ENCODE results near the gene GDNF.

DNA sequence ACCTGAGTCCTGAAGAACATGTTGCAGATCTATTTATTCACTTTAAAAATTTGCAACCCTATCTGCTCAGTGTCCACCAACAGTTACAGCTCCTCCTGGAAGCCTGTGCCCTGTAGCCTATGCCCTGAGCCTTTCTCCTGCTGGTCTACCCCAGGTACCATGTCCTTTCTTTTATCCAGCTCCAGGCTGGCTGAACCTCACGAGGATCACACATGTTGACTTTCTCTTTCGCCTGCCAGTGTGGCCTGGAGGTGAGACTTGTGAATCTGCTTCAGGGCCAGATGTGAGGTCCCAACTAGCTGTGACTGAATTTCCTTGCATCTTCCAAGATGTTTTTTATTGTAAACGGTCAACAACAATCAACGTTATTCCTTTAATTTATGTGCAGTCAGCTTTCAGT, 70.7 kb downstream of the GDNF start:
- TF ChIP-seq ESRRG (CRISPR knock-in tag; IDR thresholded peaks at IDR 0.05) (no peak), OSR1 (CRISPR knock-in tag; IDR thresholded peaks at IDR 0.05) (no peak), ZNF70 (CRISPR knock-in tag; IDR thresholded peaks at IDR 0.05) (no peak), ARNTL (CRISPR knock-in tag; IDR thresholded peaks at IDR 0.05; ENCODE audit: borderline replicate concordance, low read depth) (no peak), PPARA (CRISPR knock-in tag; IDR thresholded peaks at IDR 0.05; ENCODE audit: borderline replicate concordance) (no peak), SNAI2 (CRISPR knock-in tag; IDR thresholded peaks at IDR 0.05) (no peak), RARB (CRISPR knock-in tag; IDR thresholded peaks at IDR 0.05) (no peak), TOX (CRISPR knock-in tag; IDR thresholded peaks at IDR 0.05; ENCODE audit: borderline replicate concordance) (no peak)
- TF ChIP-seq, protein P1, sequence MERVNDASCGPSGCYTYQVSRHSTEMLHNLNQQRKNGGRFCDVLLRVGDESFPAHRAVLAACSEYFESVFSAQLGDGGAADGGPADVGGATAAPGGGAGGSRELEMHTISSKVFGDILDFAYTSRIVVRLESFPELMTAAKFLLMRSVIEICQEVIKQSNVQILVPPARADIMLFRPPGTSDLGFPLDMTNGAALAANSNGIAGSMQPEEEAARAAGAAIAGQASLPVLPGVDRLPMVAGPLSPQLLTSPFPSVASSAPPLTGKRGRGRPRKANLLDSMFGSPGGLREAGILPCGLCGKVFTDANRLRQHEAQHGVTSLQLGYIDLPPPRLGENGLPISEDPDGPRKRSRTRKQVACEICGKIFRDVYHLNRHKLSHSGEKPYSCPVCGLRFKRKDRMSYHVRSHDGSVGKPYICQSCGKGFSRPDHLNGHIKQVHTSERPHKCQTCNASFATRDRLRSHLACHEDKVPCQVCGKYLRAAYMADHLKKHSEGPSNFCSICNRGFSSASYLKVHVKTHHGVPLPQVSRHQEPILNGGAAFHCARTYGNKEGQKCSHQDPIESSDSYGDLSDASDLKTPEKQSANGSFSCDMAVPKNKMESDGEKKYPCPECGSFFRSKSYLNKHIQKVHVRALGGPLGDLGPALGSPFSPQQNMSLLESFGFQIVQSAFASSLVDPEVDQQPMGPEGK (CRISPR knock-in tag; IDR thresholded peaks at IDR 0.05; ENCODE audit: borderline replicate concordance): no peak
- TF ChIP-seq, protein P2, sequence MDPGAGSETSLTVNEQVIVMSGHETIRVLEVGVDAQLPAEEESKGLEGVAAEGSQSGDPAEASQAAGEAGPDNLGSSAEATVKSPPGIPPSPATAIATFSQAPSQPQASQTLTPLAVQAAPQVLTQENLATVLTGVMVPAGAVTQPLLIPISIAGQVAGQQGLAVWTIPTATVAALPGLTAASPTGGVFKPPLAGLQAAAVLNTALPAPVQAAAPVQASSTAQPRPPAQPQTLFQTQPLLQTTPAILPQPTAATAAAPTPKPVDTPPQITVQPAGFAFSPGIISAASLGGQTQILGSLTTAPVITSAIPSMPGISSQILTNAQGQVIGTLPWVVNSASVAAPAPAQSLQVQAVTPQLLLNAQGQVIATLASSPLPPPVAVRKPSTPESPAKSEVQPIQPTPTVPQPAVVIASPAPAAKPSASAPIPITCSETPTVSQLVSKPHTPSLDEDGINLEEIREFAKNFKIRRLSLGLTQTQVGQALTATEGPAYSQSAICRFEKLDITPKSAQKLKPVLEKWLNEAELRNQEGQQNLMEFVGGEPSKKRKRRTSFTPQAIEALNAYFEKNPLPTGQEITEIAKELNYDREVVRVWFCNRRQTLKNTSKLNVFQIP (CRISPR knock-in tag; IDR thresholded peaks at IDR 0.05; ENCODE audit: borderline replicate concordance, low read depth): no peak
- TF ChIP-seq, protein P3, sequence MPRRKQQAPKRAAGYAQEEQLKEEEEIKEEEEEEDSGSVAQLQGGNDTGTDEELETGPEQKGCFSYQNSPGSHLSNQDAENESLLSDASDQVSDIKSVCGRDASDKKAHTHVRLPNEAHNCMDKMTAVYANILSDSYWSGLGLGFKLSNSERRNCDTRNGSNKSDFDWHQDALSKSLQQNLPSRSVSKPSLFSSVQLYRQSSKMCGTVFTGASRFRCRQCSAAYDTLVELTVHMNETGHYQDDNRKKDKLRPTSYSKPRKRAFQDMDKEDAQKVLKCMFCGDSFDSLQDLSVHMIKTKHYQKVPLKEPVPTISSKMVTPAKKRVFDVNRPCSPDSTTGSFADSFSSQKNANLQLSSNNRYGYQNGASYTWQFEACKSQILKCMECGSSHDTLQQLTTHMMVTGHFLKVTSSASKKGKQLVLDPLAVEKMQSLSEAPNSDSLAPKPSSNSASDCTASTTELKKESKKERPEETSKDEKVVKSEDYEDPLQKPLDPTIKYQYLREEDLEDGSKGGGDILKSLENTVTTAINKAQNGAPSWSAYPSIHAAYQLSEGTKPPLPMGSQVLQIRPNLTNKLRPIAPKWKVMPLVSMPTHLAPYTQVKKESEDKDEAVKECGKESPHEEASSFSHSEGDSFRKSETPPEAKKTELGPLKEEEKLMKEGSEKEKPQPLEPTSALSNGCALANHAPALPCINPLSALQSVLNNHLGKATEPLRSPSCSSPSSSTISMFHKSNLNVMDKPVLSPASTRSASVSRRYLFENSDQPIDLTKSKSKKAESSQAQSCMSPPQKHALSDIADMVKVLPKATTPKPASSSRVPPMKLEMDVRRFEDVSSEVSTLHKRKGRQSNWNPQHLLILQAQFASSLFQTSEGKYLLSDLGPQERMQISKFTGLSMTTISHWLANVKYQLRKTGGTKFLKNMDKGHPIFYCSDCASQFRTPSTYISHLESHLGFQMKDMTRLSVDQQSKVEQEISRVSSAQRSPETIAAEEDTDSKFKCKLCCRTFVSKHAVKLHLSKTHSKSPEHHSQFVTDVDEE (CRISPR knock-in tag; IDR thresholded peaks at IDR 0.05): no peak
- TF ChIP-seq, protein P4, sequence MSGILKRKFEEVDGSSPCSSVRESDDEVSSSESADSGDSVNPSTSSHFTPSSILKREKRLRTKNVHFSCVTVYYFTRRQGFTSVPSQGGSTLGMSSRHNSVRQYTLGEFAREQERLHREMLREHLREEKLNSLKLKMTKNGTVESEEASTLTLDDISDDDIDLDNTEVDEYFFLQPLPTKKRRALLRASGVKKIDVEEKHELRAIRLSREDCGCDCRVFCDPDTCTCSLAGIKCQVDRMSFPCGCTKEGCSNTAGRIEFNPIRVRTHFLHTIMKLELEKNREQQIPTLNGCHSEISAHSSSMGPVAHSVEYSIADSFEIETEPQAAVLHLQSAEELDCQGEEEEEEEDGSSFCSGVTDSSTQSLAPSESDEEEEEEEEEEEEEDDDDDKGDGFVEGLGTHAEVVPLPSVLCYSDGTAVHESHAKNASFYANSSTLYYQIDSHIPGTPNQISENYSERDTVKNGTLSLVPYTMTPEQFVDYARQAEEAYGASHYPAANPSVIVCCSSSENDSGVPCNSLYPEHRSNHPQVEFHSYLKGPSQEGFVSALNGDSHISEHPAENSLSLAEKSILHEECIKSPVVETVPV (CRISPR knock-in tag; IDR thresholded peaks at IDR 0.05): no peak
